ENCODE data around the gene SDK1. TPM values are rescaled to one million over a fixed set of nuclear protein-coding genes. Genes with fewer than 3 reads are reported as not detected.

Gene SDK1
- total RNA-seq, 1 donor from 2014 or later = 1.3 TPM

DNA sequence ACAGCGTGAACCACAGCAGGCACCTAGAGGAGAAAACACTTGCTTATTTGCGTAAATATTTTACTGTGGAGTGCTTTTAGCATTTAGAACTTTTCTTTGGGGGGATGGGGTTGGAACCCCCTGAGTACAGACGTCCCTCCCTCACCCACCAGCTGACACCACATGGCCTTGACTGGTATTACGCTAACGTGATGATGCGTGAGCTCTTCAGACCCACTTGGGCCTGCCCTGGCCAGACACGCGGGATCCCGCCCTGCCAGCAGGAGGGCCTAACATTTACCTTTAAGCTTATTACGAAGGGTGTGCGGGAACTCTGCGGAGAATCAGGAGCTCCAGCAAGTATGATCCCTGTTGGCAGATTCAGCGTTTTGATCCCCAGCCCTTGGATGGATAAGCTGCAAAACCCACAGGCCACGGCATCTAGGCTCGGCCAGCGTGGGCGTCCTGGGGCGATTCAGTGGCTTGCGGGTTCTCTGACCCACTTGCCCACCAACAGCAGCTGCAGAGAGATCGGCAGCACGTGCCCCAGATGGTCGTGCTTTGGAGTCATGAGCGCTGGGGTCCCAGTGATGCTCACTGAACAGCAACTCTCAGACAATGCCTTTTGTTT is 835.6 kb downstream of the SDK1 start:
- DNase-seq (no peak), ATAC-seq (ENCODE audit: low read depth) (no peak)
- Mint-ChIP-seq H3K4me3 (no peak overlapping the region), H3K27ac (no peak overlapping the region), H3K4me1 (no peaks in the 10 kb centered on the region), H3K36me3 (ENCODE audit: low read depth) (no peaks in the 10 kb centered on the region), H3K27me3 (no peaks in the 10 kb centered on the region), H3K9me3 (no peaks in the 10 kb centered on the region)
- intact Hi-C loops (cut with micrococcal nuclease) = no loop called here
- TF ChIP-seq, protein P1, sequence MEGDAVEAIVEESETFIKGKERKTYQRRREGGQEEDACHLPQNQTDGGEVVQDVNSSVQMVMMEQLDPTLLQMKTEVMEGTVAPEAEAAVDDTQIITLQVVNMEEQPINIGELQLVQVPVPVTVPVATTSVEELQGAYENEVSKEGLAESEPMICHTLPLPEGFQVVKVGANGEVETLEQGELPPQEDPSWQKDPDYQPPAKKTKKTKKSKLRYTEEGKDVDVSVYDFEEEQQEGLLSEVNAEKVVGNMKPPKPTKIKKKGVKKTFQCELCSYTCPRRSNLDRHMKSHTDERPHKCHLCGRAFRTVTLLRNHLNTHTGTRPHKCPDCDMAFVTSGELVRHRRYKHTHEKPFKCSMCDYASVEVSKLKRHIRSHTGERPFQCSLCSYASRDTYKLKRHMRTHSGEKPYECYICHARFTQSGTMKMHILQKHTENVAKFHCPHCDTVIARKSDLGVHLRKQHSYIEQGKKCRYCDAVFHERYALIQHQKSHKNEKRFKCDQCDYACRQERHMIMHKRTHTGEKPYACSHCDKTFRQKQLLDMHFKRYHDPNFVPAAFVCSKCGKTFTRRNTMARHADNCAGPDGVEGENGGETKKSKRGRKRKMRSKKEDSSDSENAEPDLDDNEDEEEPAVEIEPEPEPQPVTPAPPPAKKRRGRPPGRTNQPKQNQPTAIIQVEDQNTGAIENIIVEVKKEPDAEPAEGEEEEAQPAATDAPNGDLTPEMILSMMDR (IDR thresholded peaks at IDR 0.05) = no peak
- POLR2A ChIA-PET = no interaction called here
- CTCF ChIA-PET = no interaction called here

DNA sequence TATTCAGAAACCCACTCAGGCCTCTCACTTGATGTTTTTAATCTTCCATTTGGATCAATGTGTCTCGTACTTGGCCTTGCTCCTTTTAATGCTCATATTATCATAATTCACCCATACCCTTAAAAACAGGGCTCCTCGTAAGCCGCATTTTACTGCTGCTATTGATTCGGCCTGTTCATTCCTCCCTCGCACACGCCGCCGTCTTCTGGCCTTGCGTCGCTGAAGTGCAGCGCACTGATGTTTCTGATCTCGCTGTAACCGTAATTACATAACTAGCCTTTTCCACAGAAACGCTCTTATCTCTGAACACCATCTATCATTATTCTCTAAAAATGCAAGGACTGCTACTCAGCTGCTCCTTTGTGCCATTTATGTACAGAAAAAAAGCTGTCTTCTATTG is 836.5 kb downstream of the SDK1 start:
- no peak overlapping the region for H3K27ac Mint-ChIP-seq
- ATAC-seq (ENCODE audit: low read depth) = no peak

DNA sequence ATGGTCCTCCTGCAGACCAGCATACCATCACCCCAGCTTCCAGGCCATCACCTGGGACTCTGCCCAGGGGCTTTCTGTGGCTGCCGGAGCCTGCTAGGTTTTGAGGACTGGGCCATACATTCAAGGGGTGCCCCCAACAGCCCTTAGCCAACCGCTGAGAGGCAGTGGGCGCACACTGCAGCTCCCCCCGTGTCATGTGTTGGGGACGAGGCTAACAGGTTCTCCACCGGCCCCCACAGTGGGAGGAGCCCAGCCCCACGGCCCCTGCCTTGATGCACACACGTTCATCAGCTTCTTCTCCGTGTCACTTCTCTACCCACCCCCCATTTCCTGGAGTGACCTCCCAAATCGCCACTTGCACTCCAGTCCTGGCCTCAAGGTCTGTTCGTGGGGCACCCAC is 837.8 kb downstream of the SDK1 start:
- DNase-seq (no peak), ATAC-seq (ENCODE audit: low read depth) (no peak)
- Mint-ChIP-seq H3K4me3 (no peak overlapping the region), H3K4me1 (no peaks in the 10 kb centered on the region), H3K36me3 (ENCODE audit: low read depth) (no peaks in the 10 kb centered on the region), H3K27ac (no peak overlapping the region), H3K9me3 (no peaks in the 10 kb centered on the region), H3K27me3 (peaks cover 4% of the 10 kb centered on the region)
- ChIA-PET CTCF (no interaction called here), POLR2A (no interaction called here)
- intact Hi-C loops (cut with micrococcal nuclease) = no loop called here
- TF ChIP-seq, protein P1 (IDR thresholded peaks at IDR 0.05) = no peak

More for the DNA sequence above, 836.5 kb downstream of the SDK1 start:
- Mint-ChIP-seq H3K4me3 (no peak overlapping the region), H3K27me3 (no peaks in the 10 kb centered on the region), H3K9me3 (no peaks in the 10 kb centered on the region), H3K4me1 (no peaks in the 10 kb centered on the region), H3K36me3 (ENCODE audit: low read depth) (no peaks in the 10 kb centered on the region)
- no peak for DNase-seq
- ChIA-PET CTCF (no interaction called here), POLR2A (no interaction called here)
- TF ChIP-seq, protein P1 (IDR thresholded peaks at IDR 0.05) = no peak
- intact Hi-C loops (cut with micrococcal nuclease) = no loop called here

DNA sequence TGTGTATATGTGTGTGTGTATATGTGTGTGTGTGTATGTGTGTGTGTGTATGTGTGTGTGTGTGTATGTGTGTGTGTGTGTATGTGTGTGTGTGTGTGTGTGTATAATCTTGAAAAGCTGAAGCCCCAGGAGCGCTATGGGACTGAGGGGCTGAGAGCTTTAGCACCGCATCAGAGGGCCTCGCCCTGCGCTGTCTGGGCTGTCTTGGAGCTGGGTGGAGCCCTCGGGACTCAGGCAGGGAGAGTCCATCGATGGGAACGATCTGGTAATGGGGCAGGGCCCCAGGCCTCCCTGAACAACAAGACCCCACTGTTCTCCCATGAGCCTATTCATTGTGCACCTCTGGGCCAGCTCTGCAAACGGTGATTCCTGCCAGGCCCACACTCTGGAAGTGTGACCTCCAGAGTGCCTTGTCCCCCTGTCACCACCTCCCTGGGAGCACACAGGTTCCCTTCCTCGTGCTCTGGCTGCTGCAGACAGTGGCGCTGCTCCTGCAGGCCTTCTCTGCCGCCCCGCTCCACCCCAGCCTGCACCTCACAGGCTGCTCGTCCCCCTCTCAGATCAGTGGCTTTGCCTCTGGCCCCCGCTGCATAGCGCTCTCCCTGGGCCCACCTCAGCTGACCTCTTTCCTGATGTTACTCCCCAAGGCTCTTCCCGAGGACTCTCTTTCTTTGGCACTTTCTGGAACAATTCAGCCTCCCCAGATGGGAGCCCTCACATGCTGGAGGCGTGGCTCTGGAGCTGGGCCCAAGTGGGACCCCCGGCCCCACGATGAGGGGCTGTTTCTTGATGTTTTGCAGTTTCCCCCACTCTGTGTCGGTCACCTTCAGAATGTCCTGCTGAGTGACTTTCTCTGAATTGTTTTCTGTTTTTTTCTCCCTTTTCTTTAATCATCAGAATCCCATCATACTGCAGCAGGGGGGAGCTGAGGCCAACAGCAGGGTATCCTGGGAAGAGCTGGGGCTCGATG is 838.9 kb downstream of the SDK1 start:
- ChIA-PET POLR2A (no interaction called here), CTCF (no interaction called here)
- no peak overlapping the region for H3K27ac Mint-ChIP-seq
- TF ChIP-seq, protein P1 (IDR thresholded peaks at IDR 0.05) = no peak
- intact Hi-C loops (cut with micrococcal nuclease) = no loop called here
- ATAC-seq (ENCODE audit: low read depth) = no peak
- no peaks in the 10 kb centered on the region for H3K36me3 Mint-ChIP-seq (ENCODE audit: low read depth)
- no peak for DNase-seq
- no peaks in the 10 kb centered on the region for H3K4me1 Mint-ChIP-seq
- peaks cover 9% of the 10 kb centered on the region for H3K27me3 Mint-ChIP-seq
- no peak overlapping the region for H3K4me3 Mint-ChIP-seq
- H3K9me3 Mint-ChIP-seq = no peaks in the 10 kb centered on the region

DNA sequence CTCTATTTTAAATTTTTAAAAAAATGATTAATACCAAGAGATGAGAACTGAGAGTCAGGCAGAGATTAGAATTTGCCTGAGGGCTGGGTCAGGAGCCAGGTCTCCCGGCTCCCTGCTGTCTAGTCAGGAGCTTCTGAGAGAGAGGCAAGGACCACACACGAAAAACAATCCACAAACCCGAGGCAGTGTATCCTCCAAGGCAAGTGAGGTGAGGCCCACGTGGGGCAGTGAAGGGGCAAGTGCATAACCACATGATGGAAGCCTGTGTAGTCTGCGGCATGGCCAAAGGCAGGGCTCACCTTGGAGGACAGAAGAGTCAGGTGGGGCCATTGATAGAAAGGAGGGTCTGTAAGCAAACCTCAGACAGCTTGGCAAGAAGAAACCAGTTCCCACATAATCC is 839.9 kb downstream of the SDK1 start:
- no peak for DNase-seq
- POLR2A ChIA-PET = no interaction called here
- intact Hi-C loops (cut with micrococcal nuclease) = no loop called here
- H3K9me3 Mint-ChIP-seq = no peaks in the 10 kb centered on the region
- H3K27ac Mint-ChIP-seq = no peak overlapping the region
- no peaks in the 10 kb centered on the region for H3K36me3 Mint-ChIP-seq (ENCODE audit: low read depth)
- H3K4me3 Mint-ChIP-seq = no peak overlapping the region
- ATAC-seq (ENCODE audit: low read depth) = no peak
- TF ChIP-seq, protein P1 (IDR thresholded peaks at IDR 0.05) = no peak
- H3K4me1 Mint-ChIP-seq = no peaks in the 10 kb centered on the region
- H3K27me3 Mint-ChIP-seq = peaks cover 14% of the 10 kb centered on the region
- CTCF ChIA-PET = no interaction called here

Data from activated B cell treated with CpG ODN at 0.5 μM for 24 hours (primary cell).